HG02981 (cell line): ENCODE data around the gene CHST10.
"Not testable (repeated sequence)": the region's sequence is repeated elsewhere in the genome, so short reads cannot be mapped to it uniquely, and the experiment has no call there.

ENCODE experiments used
- ATAC-seq: cut with Tn5 transposase; IDR thresholded peaks from one replicate; pipeline ENCODE4 v1.9.1; 2021; ENCODE audit warnings: mild to moderate bottlenecking, moderate library complexity; ENCODE audit not compliant: unreplicated experiment

The CHST10 gene

GRCh38 chr2:100342466-100342865 is 75.0 kb downstream of the CHST10 start:
- ATAC-seq = not testable (repeated sequence)
